SHP77 (cell line): ENCODE measurements around the gene NCL.
"Not testable (repeated sequence)": the region's sequence is repeated elsewhere in the genome, so short reads cannot be mapped to it uniquely, and the experiment has no call there.

ENCODE experiments used
- DNase-seq, 2 experiments: peaks; one replicate each; lab custom pipeline; 2025; lab: John Stamatoyannopoulos, UW

Gene NCL

GRCh38 chr2:231467613-231468530 is 3.6 kb upstream of the NCL start:
- no peak for DNase-seq

GRCh38 chr2:231467016-231467545 is 2.8 kb upstream of the NCL start:
- no peak for DNase-seq

GRCh38 chr2:231464576-231465540 is 574 bp upstream of the NCL start:
- peak; percentile 95 to 97 for DNase-seq

- DNase-seq, result no peak
Observed at GRCh38 chr2:231462729-231463465, 1.4 kb downstream of the NCL start.

- no peak for DNase-seq
Observed at GRCh38 chr2:231461516-231461971, 2.7 kb downstream of the NCL start.

GRCh38 chr2:231460841-231461240 is 3.4 kb downstream of the NCL start:
- not testable (repeated sequence) for DNase-seq

- no peak for DNase-seq
Observed at GRCh38 chr2:231460073-231460835, 4.0 kb downstream of the NCL start.

- no peak for DNase-seq
Observed at GRCh38 chr2:231458368-231458767, 5.9 kb downstream of the NCL start.

- no peak for DNase-seq
Observed at GRCh38 chr2:231457101-231457500, 7.2 kb downstream of the NCL start.

GRCh38 chr2:231456295-231457004 is 7.8 kb downstream of the NCL start:
- no peak for DNase-seq

GRCh38 chr2:231455890-231456289 is 8.4 kb downstream of the NCL start:
- DNase-seq, result no peak

- DNase-seq, result no peak
Observed at GRCh38 chr2:231455222-231455621, 9.1 kb downstream of the NCL start.

GRCh38 chr2:231454361-231454791 is 9.9 kb downstream of the NCL start:
- DNase-seq, result no peak

- DNase-seq, result peak in 1 of 2 experiments; percentile 18
Observed at GRCh38 chr2:231452799-231453508, 11.3 kb downstream of the NCL start.

- DNase-seq, result no peak
Observed at GRCh38 chr2:231450548-231450989, 13.7 kb downstream of the NCL start.

- DNase-seq, result no peak
Observed at GRCh38 chr2:231449503-231450054, 14.7 kb downstream of the NCL start.

- DNase-seq, result no peak
Observed at GRCh38 chr2:231436957-231437356, 27.3 kb downstream of the NCL start.

- DNase-seq, result no peak
Observed at GRCh38 chr2:231433990-231434389, 30.3 kb downstream of the NCL start.

- DNase-seq, result no peak
Observed at GRCh38 chr2:231431606-231432005, 32.7 kb downstream of the NCL start.
